GM15510 (cell line): ENCODE results near the gene DUOXA1.

Experiments used
- POLR2A ChIP-seq: IDR thresholded peaks from 3 replicates; pipeline ENCODE4 v1.6.1; 2011; ENCODE audit warnings: borderline replicate concordance; ENCODE audit not compliant: insufficient read length; ENCODE audit errors: extremely low read depth

Gene DUOXA1

GRCh38 chr15:45093622-45094357 lies 35.9 kb downstream of the DUOXA1 start:
- no peak for TF ChIP-seq POLR2A

DNA sequence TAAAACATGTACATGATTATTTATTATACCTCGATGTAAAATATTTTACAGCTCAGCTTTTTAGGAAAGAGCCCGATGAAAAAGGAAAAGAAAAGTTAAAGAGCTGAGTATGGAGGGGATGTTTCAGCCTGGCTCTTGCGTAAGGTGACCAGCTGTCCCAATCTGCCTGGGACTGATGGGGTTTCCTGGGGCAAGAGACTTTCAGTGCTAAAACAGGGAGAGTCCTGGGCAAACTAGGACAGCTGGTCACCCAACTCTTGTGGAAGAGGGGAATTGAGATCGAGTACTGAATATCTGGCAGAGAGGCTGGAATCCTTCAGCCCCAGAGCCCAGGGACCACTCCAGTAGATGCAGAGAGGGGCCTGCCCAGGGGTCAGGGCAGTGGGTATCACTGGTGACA lies 36.7 kb downstream of the DUOXA1 start:
- TF ChIP-seq POLR2A: no peak

DNA sequence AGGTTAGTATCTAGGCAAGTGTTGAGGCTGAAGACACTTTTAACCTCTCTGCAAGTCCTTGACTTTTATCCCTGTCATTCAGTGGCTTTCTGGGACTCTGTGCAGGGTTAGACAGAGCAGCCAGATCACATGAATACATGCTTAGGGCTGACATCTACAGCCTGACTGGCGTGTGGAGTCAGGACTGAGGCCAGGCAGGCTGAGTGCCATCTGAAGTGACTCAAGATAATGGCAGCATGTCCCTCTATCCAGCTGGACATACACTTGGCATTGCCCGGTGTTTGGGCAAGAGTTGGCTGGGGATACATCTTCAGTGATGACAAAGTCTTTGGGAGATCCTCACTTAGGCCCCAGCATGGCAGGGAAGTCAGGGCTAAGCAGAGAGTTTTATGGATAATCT lies 38.1 kb downstream of the DUOXA1 start:
- no peak for TF ChIP-seq POLR2A

DNA sequence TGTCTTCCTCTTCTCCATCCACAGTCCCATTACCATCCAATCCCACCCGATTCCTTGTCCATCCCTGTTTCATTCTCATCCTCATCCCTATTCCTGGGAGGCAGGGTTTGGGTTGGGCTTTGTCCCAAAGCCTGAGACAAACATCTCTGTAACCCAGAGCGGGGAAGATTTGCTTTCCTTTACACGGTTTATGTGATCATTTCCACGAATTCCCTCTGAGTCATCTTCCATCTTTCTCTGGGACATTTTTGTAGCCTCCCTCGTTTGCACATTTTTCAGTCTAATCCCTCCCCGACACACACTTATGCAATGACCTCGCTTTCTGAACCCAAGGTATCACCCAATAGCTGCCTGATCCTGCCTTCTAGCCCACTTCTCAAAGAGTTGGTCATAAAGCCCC lies 38.5 kb downstream of the DUOXA1 start:
- TF ChIP-seq POLR2A: no peak

GRCh38 chr15:45089712-45090373 lies 39.8 kb downstream of the DUOXA1 start:
- no peak for TF ChIP-seq POLR2A

GRCh38 chr15:45088801-45089711 lies 40.6 kb downstream of the DUOXA1 start:
- no peak for TF ChIP-seq POLR2A

GRCh38 chr15:45087513-45087912 lies 42.2 kb downstream of the DUOXA1 start:
- no peak for TF ChIP-seq POLR2A

DNA sequence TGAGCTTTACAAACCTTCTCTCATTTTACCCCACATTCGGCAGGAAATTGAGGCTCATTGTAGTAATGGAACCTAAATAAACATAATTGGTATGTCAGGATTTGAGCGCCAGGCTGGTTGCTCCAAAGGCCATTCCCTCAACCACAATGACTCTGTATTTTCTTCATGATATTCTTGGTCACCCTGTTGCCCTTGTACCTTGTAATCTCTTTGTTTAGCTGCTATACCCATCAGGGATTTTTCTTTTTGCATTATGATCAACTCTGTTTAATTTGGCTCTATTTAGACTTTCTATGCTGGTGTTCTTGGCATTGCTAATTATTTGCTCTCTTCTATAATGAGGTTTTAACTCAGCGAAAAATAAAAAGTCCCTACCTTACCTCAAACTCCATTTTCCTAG lies 45.5 kb downstream of the DUOXA1 start:
- TF ChIP-seq POLR2A: no peak

DNA sequence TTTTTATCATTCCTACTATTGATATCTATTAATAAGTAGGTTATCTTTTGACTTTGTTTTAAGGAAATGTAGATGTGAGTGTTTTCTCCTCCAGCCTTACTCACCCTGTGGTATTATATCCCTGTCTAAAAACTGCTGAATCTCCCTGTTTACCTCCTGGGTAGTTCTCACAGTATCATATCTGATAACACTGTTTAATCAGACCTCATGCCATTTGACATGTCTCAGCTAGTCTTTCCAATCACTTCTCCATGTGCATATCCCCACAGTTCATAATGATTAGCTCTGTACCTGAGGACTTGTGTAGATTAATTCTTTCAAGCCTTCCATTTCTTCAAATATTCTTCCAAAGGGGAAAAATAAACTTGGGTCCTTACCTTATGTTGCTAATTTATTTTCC lies 46.5 kb downstream of the DUOXA1 start:
- TF ChIP-seq POLR2A: no peak
